ENCODE measurements around the gene TOPBP1.

DNA sequence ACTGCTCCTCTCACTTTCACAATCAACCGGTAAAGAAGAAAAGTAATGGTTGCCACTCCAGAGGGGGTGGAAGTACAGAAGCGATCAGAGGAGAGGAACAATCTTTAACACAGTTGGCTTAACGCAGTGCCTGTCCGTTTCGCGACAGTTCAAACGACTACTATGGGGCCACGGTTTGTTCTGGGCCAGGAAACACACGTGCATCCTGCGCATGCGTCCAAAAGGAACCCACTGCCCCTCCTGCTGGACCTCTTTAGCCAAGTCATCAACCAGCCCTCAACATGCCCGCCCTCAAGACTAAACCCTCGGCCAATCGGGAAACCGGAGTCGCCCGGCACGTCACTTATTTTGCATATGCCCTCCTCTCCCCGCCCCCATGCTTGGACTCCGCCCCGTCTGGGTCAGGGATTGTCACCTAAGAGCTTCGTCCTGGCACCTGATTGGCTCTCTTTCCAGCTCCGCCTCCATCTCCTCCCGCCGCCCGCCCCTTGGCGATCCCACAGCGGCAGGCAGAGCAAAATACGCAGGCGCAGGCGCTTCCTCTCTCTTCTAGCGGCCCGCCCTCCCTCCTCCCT lies 88.6 kb downstream of the TOPBP1 start:
- no peak for TF ChIP-seq CTCF (IDR thresholded peaks at IDR 0.05; ENCODE audit: poor library complexity)
- no peak for TF ChIP-seq EZH2 (IDR thresholded peaks at IDR 0.05; ENCODE audit: borderline replicate concordance)
- no peak for TF ChIP-seq EZH2phosphoT487 (IDR thresholded peaks at IDR 0.05; ENCODE audit: low read depth, severe bottlenecking, unreplicated experiment)
